Measurements from ENCODE around the gene EVC. TPM values are rescaled to one million over a fixed set of nuclear protein-coding genes. Genes with fewer than 3 reads are reported as not detected.

The EVC gene
- 8.7 to 15.2 TPM (median 12.6 TPM) in 5 replicates for total RNA-seq (2022; extraction: Qiagen RNA extraction)

GRCh38 chr4:5710961-5711478 is at the start of gene EVC:
TSS of gene EVC (plus strand) at chr4:5711201. CDS start at chr4:5711381, 180 bp downstream.

GRCh38 chr4:5708449-5709206 is 2.4 kb upstream of the EVC start, which contains the start of gene EVC2:
TSS of gene EVC2 (minus strand) at chr4:5708559. CDS start at chr4:5708513, 46 bp downstream.

Other genes starting within 250 kb of the EVC start
- 1.8 to 2.7 TPM (median 2.2 TPM) in 5 replicates for gene EVC2, start 2.6 kb upstream of the EVC start, total RNA-seq (2022; extraction: Qiagen RNA extraction)
- gene CRMP1, start 181.9 kb downstream of the EVC start, total RNA-seq (2022; extraction: Qiagen RNA extraction): 2.5 to 3.2 TPM (median 2.7 TPM) in 5 replicates